GM12878 (cell line): ENCODE measurements around the gene COL6A6. TPM values are rescaled to one million over a fixed set of nuclear protein-coding genes. Genes with fewer than 3 reads are reported as not detected.

Experiments
- ATAC-seq: fragments of 200-7000 bp; cut with Tn5 transposase; 3 replicates; pipeline ENCODE4 v1.9.1; 2020; ENCODE audit warnings: mild to moderate bottlenecking, moderate library complexity
- BruUV-seq: library from RNA; stranded (reverse); fragments of 400-500 nt; replicated peaks from 2 replicates; lab custom pipeline; 2021; lab: Mats Ljungman, UMichigan
- CTCF ChIA-PET: fragments of 300-600 bp; sonication (Branson Sonifier 250); formaldehyde crosslinking; extraction: SDS; loops from one replicate; lab custom pipeline; 2021; ENCODE audit warnings: inconsistent platforms; lab: Yijun Ruan, JAX
- POLR2A ChIA-PET: fragments of 350-600 bp; formaldehyde crosslinking; extraction: SDS; loops from one replicate; lab custom pipeline; 2021; ENCODE audit warnings: inconsistent platforms; lab: Charles Lee
- RAD21 ChIA-PET: fragments of 300-600 bp; sonication (Branson Sonifier 250); formaldehyde crosslinking; loops from one replicate; lab custom pipeline; 2023; ENCODE audit warnings: antibody characterized with exemption; ENCODE audit not compliant: unreplicated experiment; lab: Charles Lee
- SMC1A ChIA-PET: fragments of 300-600 bp; sonication (Branson Sonifier 250); formaldehyde crosslinking; loops from one replicate; lab custom pipeline; 2023; ENCODE audit not compliant: unreplicated experiment, uncharacterized antibody; lab: Charles Lee
- DNase-seq: peaks from one replicate; pipeline ENCODE4 v3.0.0-alpha.2; 2011; ENCODE audit warnings: low read depth, low spot score
- FAIRE-seq: peaks from 3 replicates; lab custom pipeline; 2011; peaks lifted over from hg19 to GRCh38; lab: Jason Lieb, UNC
- H2AFZ ChIP-seq: 2 replicates; pipeline ENCODE4 v1.6.0; 2011; ENCODE audit warnings: low read depth, low read length, control low read depth; ENCODE audit not compliant: control insufficient read depth
- H3K27ac ChIP-seq: 2 replicates; pipeline ENCODE4 v1.5.1; 2011; ENCODE audit warnings: control low read depth; ENCODE audit not compliant: control insufficient read depth, insufficient read depth
- H3K27me3 ChIP-seq, 2 experiments: replicated peaks in 1 of 2; 2 replicates each; pipeline versions ENCODE4 v1.6.0 to v1.6.1; 2011; ENCODE audit warnings: low read length in 1 of 2; ENCODE audit not compliant: control insufficient read depth in 2 of 2, insufficient read depth in 2 of 2
- H3K36me3 ChIP-seq, 2 experiments: 2 replicates each; pipeline ENCODE4 v1.5.1; 2011; ENCODE audit warnings: low read length in 1 of 2; ENCODE audit not compliant: control insufficient read depth in 2 of 2, insufficient read depth in 2 of 2
- H3K4me1 ChIP-seq: 2 replicates; pipeline ENCODE4 v1.6.1; 2011; ENCODE audit warnings: mild to moderate bottlenecking, low read length, moderate library complexity, mixed read lengths; ENCODE audit not compliant: control insufficient read depth, insufficient read depth
- H3K4me2 ChIP-seq: 2 replicates; pipeline ENCODE4 v1.6.0; 2011; ENCODE audit warnings: control low read depth; ENCODE audit not compliant: control insufficient read depth, insufficient read depth
- H3K4me3 ChIP-seq: fragments of 200-600 bp; sonication (generic); 2 replicates; pipeline ENCODE4 v1.5.1; 2016
- H3K79me2 ChIP-seq: 2 replicates; pipeline ENCODE4 v1.6.0; 2011; ENCODE audit warnings: low read length; ENCODE audit not compliant: control insufficient read depth, insufficient read depth
- H3K9ac ChIP-seq: 2 replicates; pipeline ENCODE4 v1.8.0; 2011; ENCODE audit warnings: low read length, control low read depth, mixed read lengths; ENCODE audit not compliant: control insufficient read depth, insufficient read depth
- H3K9me3 ChIP-seq: replicated peaks from 3 replicates; pipeline ENCODE4 v1.5.1; 2011; ENCODE audit warnings: mild to moderate bottlenecking, low read length; ENCODE audit not compliant: control insufficient read depth, insufficient read depth
- H4K20me1 ChIP-seq: 2 replicates; pipeline ENCODE4 v1.6.0; 2011; ENCODE audit not compliant: control insufficient read depth, insufficient read depth
- BMI1 ChIP-seq: fragments of 450-650 bp; IDR thresholded peaks from 2 replicates; pipeline ENCODE4 v1.6.1; 2016; ENCODE audit warnings: mild to moderate bottlenecking, moderate library complexity, borderline replicate concordance
- CBX3 ChIP-seq: fragments of 200-600 bp; sonication (generic); IDR thresholded peaks from 2 replicates; pipeline ENCODE4 v1.6.1; 2016; ENCODE audit warnings: low read depth, borderline replicate concordance
- EZH2 ChIP-seq: IDR thresholded peaks from 2 replicates; pipeline ENCODE4 v1.6.1; 2012; ENCODE audit warnings: low read depth, mild to moderate bottlenecking, control low read depth, inconsistent platforms, low read length, borderline replicate concordance; ENCODE audit not compliant: control insufficient read depth
- PAX5 ChIP-seq: IDR thresholded peaks from 2 replicates; pipeline ENCODE4 v1.6.1; 2011; ENCODE audit warnings: low read depth, low read length, borderline replicate concordance
- PAX8 ChIP-seq: fragments of 450-650 bp; IDR thresholded peaks from 2 replicates; pipeline ENCODE4 v1.6.1; 2017; ENCODE audit warnings: mild to moderate bottlenecking, moderate library complexity
- POLR2A ChIP-seq: IDR thresholded peaks from 2 replicates; pipeline ENCODE4 v1.6.1; 2011; ENCODE audit warnings: low read depth, mild to moderate bottlenecking, low read length
- RB1 ChIP-seq: fragments of 450-650 bp; formaldehyde crosslinking; IDR thresholded peaks from 2 replicates; pipeline ENCODE4 v1.6.1; 2017; ENCODE audit warnings: mild to moderate bottlenecking, borderline replicate concordance
- SIX5 ChIP-seq: IDR thresholded peaks from 2 replicates; pipeline ENCODE4 v1.6.1; 2011; ENCODE audit warnings: mild to moderate bottlenecking, low read depth, low read length, moderate library complexity; ENCODE audit not compliant: severe bottlenecking
- SREBF2 ChIP-seq: IDR thresholded peaks from 2 replicates; pipeline ENCODE4 v1.6.1; 2012; ENCODE audit warnings: mild to moderate bottlenecking, low read length
- STAT3 ChIP-seq: IDR thresholded peaks from 2 replicates; pipeline ENCODE4 v1.6.1; 2011; ENCODE audit warnings: low read depth, low read length, improper control_type of control experiment
- SUZ12 ChIP-seq: fragments of 200-600 bp; sonication (generic); IDR thresholded peaks from one replicate; pipeline ENCODE4 v1.6.1; 2018; ENCODE audit warnings: antibody characterized with exemption, mild to moderate bottlenecking; ENCODE audit not compliant: unreplicated experiment
- TBL1XR1 ChIP-seq: IDR thresholded peaks from 2 replicates; pipeline ENCODE4 v1.6.1; 2012; ENCODE audit warnings: low read depth, low read length, improper control_type of control experiment
- YY1 ChIP-seq: IDR thresholded peaks from 2 replicates; pipeline ENCODE4 v1.6.1; 2011; ENCODE audit warnings: low read depth, mild to moderate bottlenecking, low read length
- ZZZ3 ChIP-seq: IDR thresholded peaks from 2 replicates; pipeline ENCODE4 v1.6.1; 2011; ENCODE audit warnings: low read depth; ENCODE audit not compliant: control insufficient read depth, insufficient read length
- WGBS: methylation state at CpG from one replicate; pipeline ENCODE4 v1.1.6; 2016; ENCODE audit warnings: low lambda C conversion rate; ENCODE audit not compliant: insufficient replicate concordance, insufficient coverage; ENCODE audit errors: missing lambda C conversion rate; 5-methylcytosine and 5-hydroxymethylcytosine counted together
- in situ Hi-C: fragments of 300-500 bp; cut with MboI; formaldehyde crosslinking; loops from 9 replicates; pipeline ENCODE4 v1.14.3; 2018; ENCODE audit warnings: mixed read lengths
- intact Hi-C: fragments of 100-400 bp; cut with micrococcal nuclease; formaldehyde crosslinking; loops from one replicate; pipeline ENCODE4 v1.14.2; 2022; ENCODE audit not compliant: unreplicated experiment
- polyA plus RNA-seq, 11 experiments: library from polyadenylated mRNA; depleted of rRNA in 4 of 11; unstranded in 6 of 11; stranded (reverse) in 5 of 11; fragments of >200 nt; fragmentation: Nextera tagmentation in 4 of 11; fragmentation: Illumina TruSeq in 1 of 11; extraction: Ambion mirVana in 4 of 11; extraction: Trizol in 1 of 11; gene quantifications; 1 replicate in 1 of 11; 2 replicates in 10 of 11; pipeline versions ENCODE4 v1.2.1 to v1.2.3, GENCODE V29; 2011 to 2016; ENCODE audit warnings: inconsistent platforms in 2 of 11, missing spikeins in 2 of 11, low read depth in 1 of 11
- total RNA-seq, 4 experiments: library from RNA; depleted of rRNA in 3 of 4; stranded (reverse); fragments of >200 nt in 3 of 4; fragmentation: Illumina TruSeq in 1 of 4; extraction: Trizol in 1 of 4; gene quantifications; 2 replicates each; pipeline versions ENCODE4 v1.2.1 to v1.2.3, GENCODE V29; 2013 to 2021
- TF ChIP-seq, protein P1 (sequence below): fragments of 450-650 bp; IDR thresholded peaks from 2 replicates; pipeline ENCODE4 v1.6.1; 2018; ENCODE audit warnings: borderline replicate concordance, mild to moderate bottlenecking; ENCODE audit not compliant: partially characterized antibody

The COL6A6 gene
- total and polyA plus RNA-seq, 10 of the 15 experiments (the other 5 are each of a cell fraction or from before 2014, with no cell fraction given): 0.01 to 0.02 TPM; not detected in 8

DNA sequence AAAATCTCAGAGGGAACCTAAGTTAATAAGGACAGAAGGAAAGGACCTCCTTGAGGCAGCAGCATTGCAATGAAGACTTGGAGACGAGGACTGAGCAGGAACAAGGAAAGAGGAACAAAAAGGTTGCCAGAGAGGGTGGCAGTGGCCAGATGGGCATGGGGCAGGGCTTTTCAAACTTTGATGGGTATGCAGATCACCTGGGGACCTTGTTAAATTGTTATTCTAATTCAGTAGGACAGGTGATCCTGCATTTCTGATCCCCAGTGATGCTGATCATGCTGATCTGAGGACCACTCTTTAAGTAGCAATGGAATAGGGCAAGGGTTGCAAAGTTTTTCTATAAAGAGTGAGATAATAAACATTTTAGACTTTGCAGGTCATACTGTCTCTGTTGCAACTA is 11.1 kb downstream of the COL6A6 start:
- H3K9me3 ChIP-seq: no peaks in the 10 kb centered on the region
- 0% methylated on average over 1 of the region's 1 CpG for WGBS

More for the DNA sequence above, 11.1 kb downstream of the COL6A6 start:
- Histone ChIP-seq H3K4me3 (no peak overlapping the region), H3K27me3 (no peaks in the 10 kb centered on the region; a peak in 1 of 4 replicates), H3K9ac (no peak overlapping the region), H3K4me2 (no peak overlapping the region), H3K27ac (no peak overlapping the region), H4K20me1 (no peaks in the 10 kb centered on the region), H3K79me2 (no peaks in the 10 kb centered on the region), H3K36me3 (no peaks in the 10 kb centered on the region), H2AFZ (no peak overlapping the region), H3K4me1 (no peaks in the 10 kb centered on the region)
- ChIA-PET POLR2A (no interaction called here), RAD21 (no interaction called here), CTCF (interaction anchor here (0.7 to 1.1 kb wide), 3 partner anchors 10 to 15 kb away, joined by 3 to 4 read pairs (median 3); no protein-coding TSS in a partner anchor), SMC1A (interaction anchor here (1.1 kb wide), 1 partner anchor 14 kb away, joined by 6 read pairs; no protein-coding TSS in a partner anchor)
- ATAC-seq (no peak), FAIRE-seq (no peak), DNase-seq (no peak)
- BruUV-seq: no TSS peak
- intact Hi-C loops (no loop called here), in situ Hi-C loops (no loop called here)
- TF ChIP-seq STAT3 (no peak), SIX5 (no peak), CBX3 (no peak), TBL1XR1 (no peak), BMI1 (no peak), SUZ12 (no peak), EZH2 (no peak), PAX5 (no peak), POLR2A (no peak), RB1 (no peak), ZZZ3 (no peak), YY1 (no peak), SREBF2 (no peak), PAX8 (no peak)
- TF ChIP-seq, protein P1, sequence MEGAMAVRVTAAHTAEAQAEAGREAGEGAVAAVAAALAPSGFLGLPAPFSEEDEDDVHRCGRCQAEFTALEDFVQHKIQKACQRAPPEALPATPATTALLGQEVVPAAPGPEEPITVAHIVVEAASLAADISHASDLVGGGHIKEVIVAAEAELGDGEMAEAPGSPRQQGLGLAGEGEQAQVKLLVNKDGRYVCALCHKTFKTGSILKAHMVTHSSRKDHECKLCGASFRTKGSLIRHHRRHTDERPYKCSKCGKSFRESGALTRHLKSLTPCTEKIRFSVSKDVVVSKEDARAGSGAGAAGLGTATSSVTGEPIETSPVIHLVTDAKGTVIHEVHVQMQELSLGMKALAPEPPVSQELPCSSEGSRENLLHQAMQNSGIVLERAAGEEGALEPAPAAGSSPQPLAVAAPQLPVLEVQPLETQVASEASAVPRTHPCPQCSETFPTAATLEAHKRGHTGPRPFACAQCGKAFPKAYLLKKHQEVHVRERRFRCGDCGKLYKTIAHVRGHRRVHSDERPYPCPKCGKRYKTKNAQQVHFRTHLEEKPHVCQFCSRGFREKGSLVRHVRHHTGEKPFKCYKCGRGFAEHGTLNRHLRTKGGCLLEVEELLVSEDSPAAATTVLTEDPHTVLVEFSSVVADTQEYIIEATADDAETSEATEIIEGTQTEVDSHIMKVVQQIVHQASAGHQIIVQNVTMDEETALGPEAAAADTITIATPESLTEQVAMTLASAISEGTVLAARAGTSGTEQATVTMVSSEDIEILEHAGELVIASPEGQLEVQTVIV: no peak
